LHCN-M2 (cell line): Measurements from ENCODE around the gene RNF144A. TPM values are rescaled to one million over a fixed set of nuclear protein-coding genes. Genes with fewer than 3 reads are reported as not detected.
"Not testable (repeated sequence)": the region's sequence is repeated elsewhere in the genome, so short reads cannot be mapped to it uniquely, and the experiment has no call there.

Experiments used
- DNase-seq: peaks from one replicate; pipeline ENCODE4 v3.0.0-alpha.2; 2012; ENCODE audit warnings: low read depth
- total RNA-seq: library from RNA; depleted of rRNA; stranded (reverse); fragments of >200 nt; gene quantifications from 2 replicates; pipeline ENCODE4 v1.2.3, GENCODE V29; 2014

The RNF144A gene
- total RNA-seq, 1 experiment from 2014 or later, result 0.06 TPM

GRCh38 chr2:6970976-6971480 lies 53.8 kb downstream of the RNF144A start:
- no peak for DNase-seq

GRCh38 chr2:6971502-6971901 lies 54.3 kb downstream of the RNF144A start:
- no peak for DNase-seq

- DNase-seq, result no peak
Measured at GRCh38 chr2:6972067-6972710, 55.0 kb downstream of the RNF144A start.

- no peak for DNase-seq
Measured at GRCh38 chr2:6973895-6974545, 56.8 kb downstream of the RNF144A start.

- DNase-seq, result no peak
Measured at GRCh38 chr2:6975988-6976387, 58.8 kb downstream of the RNF144A start.

GRCh38 chr2:6977113-6977741 lies 60.0 kb downstream of the RNF144A start:
- no peak for DNase-seq

- no peak for DNase-seq
Measured at GRCh38 chr2:6977786-6978185, 60.6 kb downstream of the RNF144A start.

- no peak for DNase-seq
Measured at GRCh38 chr2:6978991-6979390, 61.8 kb downstream of the RNF144A start.

GRCh38 chr2:6982449-6982848 lies 65.2 kb downstream of the RNF144A start:
- no peak for DNase-seq

- no peak for DNase-seq
Measured at GRCh38 chr2:6982934-6983589, 65.8 kb downstream of the RNF144A start.

- DNase-seq, result no peak
Measured at GRCh38 chr2:6986301-6986911, 69.2 kb downstream of the RNF144A start.

GRCh38 chr2:6986912-6987361 lies 69.7 kb downstream of the RNF144A start:
- DNase-seq, result no peak

- DNase-seq, result no peak
Measured at GRCh38 chr2:6990871-6991270, 73.7 kb downstream of the RNF144A start.

GRCh38 chr2:6992794-6993228 lies 75.6 kb downstream of the RNF144A start:
- no peak for DNase-seq

- no peak for DNase-seq
Measured at GRCh38 chr2:6993229-6993640, 76.0 kb downstream of the RNF144A start.

- DNase-seq, result no peak
Measured at GRCh38 chr2:6993936-6994335, 76.7 kb downstream of the RNF144A start.

GRCh38 chr2:6994536-6995128 lies 77.4 kb downstream of the RNF144A start:
- DNase-seq, result no peak

GRCh38 chr2:6995391-6996097 lies 78.3 kb downstream of the RNF144A start:
- DNase-seq, result no peak

GRCh38 chr2:6999211-6999877 lies 82.1 kb downstream of the RNF144A start:
- DNase-seq, result no peak

- not testable (repeated sequence) for DNase-seq
Measured at GRCh38 chr2:7001395-7001794, 84.2 kb downstream of the RNF144A start.
